UCSD-AML1 (cell line): ENCODE measurements around the gene STAT5B.
A peak's percentile ranks its signal among the peaks of the same experiment; 100 is the strongest.
"Not testable (repeated sequence)": the region's sequence is repeated elsewhere in the genome, so short reads cannot be mapped to it uniquely, and the experiment has no call there.

Experiments used
- DNase-seq: peaks from one replicate; lab custom pipeline; 2025; ENCODE audit not compliant: unreplicated experiment; lab: John Stamatoyannopoulos, UW

Gene STAT5B

GRCh38 chr17:42276359-42276608, at the start of gene STAT5B:
Gene STAT5B (minus strand): TSS chr17:42276391. CDS start chr17:42232127, 44,264 bp downstream.
- DNase-seq: peak; percentile 73

DNA sequence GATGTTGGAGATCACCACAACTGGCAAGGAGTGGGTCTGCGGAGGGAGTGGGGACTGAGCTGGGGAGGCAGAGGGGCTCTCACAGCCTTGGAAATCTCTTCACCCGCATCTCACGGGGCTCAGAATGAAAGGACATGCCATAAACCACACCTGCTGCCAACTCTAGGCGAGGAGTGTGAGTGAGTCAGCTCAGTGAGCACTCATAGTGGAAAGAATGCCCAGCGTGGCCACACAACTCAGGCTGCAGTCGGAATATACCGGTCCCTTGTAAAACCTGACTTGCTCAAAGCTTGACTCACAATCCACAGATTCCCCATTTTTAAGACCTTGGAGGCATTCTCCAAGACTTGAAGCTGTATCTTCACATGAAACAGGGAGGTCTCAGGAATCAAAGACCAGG, 48.8 kb upstream of the STAT5B start:
- no peak for DNase-seq

DNA sequence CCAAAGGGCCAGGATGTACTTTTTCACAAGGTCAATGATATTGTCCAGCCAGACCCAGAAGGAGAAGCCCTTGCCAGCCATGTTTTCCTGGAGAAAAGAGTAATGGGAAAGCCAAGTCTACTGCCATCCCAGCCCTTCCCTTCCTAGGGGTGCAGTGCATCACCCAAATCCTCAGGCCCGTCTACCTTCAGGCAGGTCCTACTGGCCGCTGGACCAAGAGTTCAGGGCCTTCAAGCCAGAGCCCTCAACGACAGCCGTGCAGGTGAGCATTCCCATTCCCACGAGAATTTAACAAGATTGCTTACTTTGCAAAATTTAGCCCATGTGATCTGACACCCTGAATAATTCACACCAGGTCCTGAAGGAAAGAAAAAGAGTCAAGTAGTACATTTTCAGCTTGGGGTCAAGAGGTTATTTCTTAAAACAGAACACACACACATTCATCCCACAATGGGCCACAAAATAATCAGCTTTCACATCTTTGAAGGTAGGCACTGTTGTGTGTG, 47.1 kb upstream of the STAT5B start:
- DNase-seq: no peak

- DNase-seq: peak; percentile 90
Measured at GRCh38 chr17:42322382-42323267, 46.4 kb upstream of the STAT5B start.

DNA sequence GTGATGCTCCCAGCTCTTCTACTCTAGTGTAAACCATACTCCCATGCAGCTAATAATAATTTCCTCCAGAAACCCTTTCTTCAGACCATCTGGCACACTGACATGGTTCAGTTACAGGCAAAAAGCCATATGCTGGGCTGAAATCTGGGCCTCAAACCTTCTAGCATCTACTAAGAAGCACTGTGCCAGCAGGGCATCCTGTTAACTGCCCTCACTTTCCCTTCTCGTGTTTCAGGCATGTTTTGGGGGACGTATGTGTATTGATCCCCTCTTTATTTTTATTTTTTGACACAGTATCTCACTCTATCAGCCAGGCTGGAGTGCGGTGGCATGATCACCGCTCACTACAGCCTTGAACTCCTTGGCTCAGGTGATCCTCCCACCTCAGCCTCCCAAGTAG, 45.4 kb upstream of the STAT5B start:
- DNase-seq: no peak

- not testable (repeated sequence) for DNase-seq
Measured at GRCh38 chr17:42317967-42318366, 41.8 kb upstream of the STAT5B start.

GRCh38 chr17:42317266-42317845, 41.2 kb upstream of the STAT5B start:
- DNase-seq: no peak

- DNase-seq: no peak
Measured at GRCh38 chr17:42316755-42317154, 40.6 kb upstream of the STAT5B start.

GRCh38 chr17:42315402-42316156, 39.4 kb upstream of the STAT5B start:
- no peak for DNase-seq

DNA sequence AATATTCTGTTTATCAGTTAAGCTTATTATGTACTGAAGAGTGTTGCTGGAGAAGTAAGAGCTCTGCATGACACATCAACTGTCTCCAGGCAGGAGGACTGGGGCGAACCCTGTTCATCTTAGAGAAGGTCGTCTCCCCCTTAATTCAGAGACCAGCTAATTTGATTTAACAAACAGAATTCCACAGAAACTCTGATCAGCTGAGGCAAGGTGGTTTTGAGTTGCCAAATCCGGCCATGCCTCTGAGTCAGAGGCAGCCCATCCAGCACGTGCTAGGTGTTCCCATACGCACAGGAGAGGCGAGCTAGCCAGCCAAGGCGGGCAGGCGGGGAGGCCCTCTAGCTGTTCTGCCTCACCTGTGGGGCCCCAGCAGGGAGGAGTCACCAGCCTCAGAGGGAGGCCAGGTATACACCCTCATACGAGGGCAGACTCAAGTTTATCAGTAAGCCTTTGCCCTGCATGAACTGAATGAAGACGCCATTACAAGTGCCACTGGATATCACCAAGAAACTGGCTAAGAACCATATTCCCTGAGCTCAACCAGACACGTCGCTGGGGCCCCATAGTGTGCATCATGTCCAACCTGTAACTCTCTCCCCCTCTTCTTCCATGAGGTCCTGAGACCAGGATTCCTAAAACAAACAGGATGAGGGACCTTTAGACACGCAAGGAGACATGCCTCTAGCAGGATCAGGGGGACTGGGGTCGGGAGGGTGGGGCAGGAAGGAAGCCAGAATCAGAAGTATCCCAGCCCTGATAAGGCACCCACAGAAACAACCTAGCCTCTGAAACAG, 37.8 kb upstream of the STAT5B start:
- DNase-seq: no peak

DNA sequence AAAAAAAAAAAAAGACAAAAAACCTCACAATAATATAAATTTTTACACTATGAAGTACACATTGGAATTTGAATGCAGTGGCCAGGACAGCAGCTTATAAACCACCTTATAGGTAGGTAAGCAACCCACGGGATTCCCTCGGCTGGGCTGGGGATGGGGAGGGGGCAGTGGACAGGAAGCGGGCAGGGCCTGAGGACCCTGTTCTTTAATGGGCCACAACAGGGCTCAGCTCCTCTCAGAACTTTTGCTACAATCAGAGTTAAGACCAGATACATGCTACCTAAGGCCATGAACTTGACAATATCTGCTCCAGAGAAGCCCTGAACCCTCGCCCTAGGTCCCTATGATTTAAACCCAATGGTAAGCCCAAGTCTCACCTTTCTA, 37.2 kb upstream of the STAT5B start:
- no peak for DNase-seq

DNA sequence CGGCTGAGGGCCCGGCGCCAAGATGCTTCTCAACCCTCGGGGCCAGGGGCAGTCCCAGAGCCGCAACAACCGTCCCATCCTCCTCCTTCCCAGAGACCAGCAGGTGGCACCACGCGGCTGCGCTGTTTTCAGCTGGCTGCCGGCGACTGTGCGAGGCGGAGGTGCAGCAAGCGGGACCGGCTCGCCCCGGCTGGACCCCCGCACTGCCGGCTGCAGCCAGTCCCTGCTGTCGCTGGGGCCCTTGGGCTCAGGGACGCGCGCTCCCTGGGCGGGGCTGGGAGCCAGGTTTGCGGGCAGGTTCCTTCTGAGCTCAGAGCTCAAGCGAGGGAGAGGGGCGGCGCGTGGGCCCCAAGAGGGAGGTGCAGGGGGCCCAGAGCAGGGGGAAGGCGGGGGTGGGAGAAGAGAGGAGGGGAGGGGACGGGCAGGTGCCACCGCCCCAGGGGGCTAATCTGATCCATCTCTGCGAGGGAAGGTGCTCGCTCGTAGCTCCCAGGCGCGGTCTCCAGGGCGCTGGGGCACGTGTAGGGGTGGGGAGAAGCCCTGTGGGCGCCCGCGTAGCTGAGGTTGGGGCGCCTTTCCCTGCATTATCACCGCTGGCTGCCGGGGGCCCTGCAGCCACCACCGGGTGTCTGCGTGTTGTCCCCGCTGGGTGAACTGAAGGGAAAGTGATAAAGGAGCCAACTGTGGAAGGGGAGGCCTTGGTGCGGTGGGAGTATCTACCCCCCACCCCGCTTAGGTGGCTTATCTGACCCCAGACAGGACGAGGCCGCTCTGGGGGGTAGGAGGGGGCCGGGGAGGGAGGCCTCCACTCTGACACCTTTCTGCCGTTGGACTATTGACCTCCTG, 36.3 kb upstream of the STAT5B start:
- peak; percentile 43 for DNase-seq

DNA sequence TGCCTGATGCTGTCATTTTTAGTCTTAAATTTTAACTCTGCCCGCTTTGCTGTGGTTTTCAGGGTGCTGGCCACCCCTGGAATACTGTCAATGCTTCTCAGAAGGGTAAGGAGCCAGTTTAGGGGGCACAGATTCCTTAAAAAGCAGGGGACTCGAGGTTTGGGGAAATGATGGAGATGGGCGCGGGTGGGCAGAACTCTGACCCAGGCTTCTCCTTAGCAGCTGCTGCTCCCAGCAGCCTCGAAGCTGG, 35.8 kb upstream of the STAT5B start:
- DNase-seq: no peak

- peak; percentile 36 for DNase-seq
Measured at GRCh38 chr17:42311240-42312034, 35.2 kb upstream of the STAT5B start.

- DNase-seq: no peak
Measured at GRCh38 chr17:42310787-42311215, 34.6 kb upstream of the STAT5B start.

GRCh38 chr17:42309986-42310786, 34.0 kb upstream of the STAT5B start:
- no peak for DNase-seq

GRCh38 chr17:42309142-42309541, 33.0 kb upstream of the STAT5B start:
- no peak for DNase-seq

DNA sequence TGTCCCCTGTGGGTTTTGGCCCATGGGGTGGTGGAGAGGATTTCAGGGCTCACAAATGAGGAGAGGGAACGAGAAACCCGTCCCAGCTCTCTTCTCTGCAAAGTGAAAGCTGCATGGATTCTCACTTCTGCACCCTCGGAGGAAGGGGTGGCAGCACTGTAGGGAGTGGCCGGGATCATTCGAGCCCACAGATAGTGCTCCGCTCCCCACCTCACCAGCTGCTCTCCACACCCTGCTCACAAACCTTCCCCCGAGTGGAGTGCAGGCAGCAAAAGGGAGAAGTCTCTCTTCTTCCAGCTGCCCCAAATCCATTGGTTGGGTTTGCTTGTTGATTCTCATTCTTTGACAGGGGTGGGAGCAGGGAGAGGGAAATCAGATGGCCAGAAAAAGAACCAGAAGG, 32.3 kb upstream of the STAT5B start:
- no peak for DNase-seq

DNA sequence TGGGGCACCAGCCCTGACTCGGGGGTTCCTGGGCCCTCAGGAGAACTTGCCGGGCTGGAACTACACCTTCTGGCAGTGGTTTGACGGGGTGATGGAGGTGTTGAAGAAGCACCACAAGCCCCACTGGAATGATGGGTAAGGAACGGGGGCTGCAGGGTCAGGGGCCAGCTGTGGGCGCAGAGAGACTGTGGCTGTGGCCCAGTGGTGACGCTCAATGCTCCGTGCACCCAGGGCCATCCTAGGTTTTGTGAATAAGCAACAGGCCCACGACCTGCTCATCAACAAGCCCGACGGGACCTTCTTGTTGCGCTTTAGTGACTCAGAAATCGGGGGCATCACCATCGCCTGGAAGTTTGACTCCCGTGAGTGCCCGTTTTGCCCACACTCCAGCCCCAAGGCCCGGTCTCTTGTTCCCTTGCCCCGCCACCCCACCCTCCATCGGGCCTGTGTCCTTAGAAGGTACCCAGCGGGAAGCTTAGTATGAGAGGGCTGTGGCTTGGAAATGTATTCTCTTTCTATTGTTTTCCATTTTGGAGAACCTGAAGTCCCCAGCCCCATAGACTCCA, 31.3 kb upstream of the STAT5B start:
- DNase-seq: no peak
